Measurements from ENCODE around the gene SCFD2.
"Not testable (repeated sequence)": the region's sequence is repeated elsewhere in the genome, so short reads cannot be mapped to it uniquely, and the experiment has no call there.

Gene SCFD2

DNA sequence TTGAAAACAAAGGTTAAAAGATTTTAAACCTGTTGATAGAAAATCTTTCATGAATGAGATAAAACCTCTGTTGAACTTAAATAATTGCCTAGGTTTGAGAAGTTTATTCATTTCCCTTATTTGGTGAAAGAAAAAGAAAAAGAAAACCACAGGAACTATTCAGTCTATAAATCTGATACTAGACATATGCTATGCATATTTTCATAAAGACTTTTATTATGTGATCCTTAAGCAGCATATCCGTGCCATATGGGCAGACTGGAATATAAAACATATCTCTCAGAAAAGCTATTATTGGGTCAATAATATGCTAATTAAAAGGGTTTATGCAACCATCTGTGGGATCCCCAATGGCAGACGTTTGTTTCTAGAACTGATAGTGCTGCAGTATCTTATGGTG is 325.0 kb downstream of the SCFD2 start:
- DNase-seq, result no peak

- DNase-seq, result no peak
These were observed 325.4 kb downstream of the SCFD2 start for GRCh38 chr4:53040459-53040815.

DNA sequence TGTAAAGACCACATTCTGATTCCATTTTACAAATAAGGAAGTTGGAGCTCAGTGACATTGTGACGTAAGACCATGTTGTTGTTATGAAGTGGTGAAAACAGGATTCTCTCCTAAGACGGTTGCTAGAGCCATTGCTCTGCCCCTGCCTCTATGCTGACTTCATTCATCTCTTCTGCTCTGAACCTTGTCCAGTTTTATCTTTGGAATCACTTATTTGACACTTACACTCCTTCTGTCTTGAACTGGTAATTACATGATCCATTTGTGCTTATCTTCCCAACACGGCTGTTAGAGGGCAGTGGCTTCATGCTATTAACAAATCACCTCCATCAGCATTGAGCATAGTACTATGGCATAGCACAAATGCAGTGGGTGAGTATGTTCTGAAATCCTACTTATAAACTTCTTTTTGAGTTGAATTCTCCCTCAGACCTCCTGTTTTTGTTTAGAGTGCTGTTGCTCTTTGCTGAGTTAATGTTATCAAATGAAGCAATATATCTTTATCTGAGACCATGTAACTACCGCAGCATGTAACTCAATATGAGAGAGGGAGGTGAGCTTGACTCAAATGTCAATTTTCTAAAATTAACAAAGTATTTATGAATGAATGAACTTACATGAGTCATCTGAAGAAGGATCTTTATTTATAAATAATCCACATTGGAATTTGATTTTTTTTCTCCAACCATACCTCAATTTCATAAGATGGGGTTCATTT is 326.0 kb downstream of the SCFD2 start:
- no peak for DNase-seq

- no peak for DNase-seq
These were observed 328.0 kb downstream of the SCFD2 start for GRCh38 chr4:53037892-53038291.

GRCh38 chr4:53032908-53033307 is 333.0 kb downstream of the SCFD2 start:
- not testable (repeated sequence) for DNase-seq

DNA sequence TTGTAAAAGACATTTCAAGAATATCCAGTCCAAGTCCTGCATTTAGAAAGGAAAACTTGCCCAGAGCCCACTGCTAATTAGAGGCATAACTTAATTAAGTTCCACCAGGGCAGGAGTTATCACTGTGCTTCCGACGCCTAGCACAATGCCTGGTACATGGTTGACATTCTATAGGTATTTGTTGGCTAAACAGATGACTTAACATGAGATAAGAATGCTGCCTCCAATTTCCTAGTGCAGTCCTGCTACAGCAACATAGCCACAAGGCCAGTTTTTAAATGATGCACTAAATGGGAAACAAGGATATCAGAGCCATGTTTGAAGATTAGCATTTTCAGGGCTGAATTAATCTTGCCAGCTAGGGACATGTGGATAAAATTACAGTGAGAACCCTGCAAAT is 339.6 kb downstream of the SCFD2 start:
- no peak for DNase-seq

DNA sequence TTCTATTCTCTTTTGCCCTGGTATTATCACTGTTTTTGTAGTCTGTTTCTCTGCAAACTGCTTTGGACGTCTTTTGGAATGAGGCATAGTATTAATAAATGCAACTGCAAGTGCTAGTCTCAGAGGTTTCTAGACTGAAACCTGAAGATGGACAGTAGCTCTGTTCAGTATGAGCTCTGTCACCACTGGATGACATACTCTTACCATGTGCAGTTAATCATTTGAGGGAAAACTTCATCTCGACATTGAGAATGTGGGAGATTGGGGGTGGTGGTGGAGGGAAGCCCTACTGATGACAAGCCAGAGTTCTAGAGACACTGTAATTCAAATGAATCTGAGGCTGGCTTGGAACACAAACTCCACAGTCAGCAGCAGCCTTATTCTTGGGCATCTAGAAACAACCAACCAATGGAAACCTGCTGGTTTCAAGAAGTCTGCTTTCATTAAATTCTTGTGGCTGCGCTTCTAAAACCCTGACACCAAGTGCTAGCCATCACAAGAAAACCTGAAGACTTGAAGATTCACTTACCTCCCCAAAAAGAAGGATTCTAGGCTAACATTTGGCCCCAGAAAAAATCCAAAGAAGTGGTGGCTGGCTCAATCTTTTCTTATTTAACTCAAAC is 342.1 kb downstream of the SCFD2 start:
- no peak for DNase-seq

DNA sequence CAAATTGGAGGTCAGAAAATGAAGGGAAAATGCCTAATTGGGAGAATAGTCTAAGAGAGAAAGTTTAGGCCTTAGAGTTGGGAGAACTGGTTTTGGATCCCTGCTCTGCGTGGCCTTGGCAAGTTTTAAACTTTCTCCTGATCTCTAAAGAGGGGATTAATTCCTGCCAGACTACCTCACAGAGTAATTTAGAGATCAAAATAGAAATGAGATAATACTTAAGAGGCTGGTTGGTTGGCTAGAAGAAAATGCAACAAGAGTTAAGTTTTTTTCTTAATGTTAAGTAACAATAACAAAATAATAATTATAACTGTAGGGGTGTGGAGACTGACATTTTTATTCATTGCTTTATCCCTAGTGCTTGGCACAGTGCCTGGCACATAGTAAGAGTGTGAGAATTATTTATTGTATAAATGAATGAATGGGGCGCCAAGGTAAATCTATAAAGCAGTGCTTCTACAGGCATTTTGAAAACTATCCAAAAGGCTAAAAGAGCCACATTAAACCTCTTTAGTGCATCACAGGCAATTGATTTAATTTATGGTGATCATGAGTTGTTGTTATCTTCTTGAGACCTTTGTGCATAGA is 343.3 kb downstream of the SCFD2 start:
- no peak for DNase-seq

DNA sequence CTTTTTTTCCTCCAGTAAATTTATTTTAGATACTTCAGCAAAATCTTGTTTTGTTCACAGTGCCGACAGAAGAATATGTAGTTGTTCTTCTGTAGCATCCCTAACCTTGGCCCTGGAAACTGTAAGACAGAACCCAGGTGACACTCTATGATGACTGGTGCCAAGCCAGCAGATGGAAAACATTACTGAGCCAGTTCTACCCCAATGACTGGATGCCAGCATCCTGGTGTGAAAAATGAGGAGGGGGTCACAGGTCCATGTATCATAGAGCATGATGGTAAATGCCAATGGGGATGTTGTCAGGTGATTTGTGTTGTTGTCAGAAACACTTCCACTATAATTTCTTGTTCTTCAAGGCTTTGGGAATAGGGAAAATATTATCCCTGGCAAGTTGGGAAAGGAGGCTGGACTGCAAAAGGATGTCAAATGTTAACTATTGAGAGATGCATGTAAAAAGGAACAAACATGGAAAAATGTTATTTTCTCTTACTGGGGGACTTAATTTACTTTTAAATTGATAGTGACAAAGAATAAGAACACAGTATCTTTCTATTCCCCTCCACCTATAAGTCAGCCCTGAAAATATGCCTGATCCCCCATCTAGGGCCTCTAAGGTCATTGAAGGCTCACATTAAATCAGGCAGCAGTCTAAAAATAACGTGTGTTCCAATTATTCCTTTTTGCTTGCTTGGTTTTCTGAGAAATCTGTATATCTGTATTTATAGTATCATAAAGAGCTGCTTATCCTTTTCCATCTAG is 343.9 kb downstream of the SCFD2 start:
- DNase-seq, result no peak

DNA sequence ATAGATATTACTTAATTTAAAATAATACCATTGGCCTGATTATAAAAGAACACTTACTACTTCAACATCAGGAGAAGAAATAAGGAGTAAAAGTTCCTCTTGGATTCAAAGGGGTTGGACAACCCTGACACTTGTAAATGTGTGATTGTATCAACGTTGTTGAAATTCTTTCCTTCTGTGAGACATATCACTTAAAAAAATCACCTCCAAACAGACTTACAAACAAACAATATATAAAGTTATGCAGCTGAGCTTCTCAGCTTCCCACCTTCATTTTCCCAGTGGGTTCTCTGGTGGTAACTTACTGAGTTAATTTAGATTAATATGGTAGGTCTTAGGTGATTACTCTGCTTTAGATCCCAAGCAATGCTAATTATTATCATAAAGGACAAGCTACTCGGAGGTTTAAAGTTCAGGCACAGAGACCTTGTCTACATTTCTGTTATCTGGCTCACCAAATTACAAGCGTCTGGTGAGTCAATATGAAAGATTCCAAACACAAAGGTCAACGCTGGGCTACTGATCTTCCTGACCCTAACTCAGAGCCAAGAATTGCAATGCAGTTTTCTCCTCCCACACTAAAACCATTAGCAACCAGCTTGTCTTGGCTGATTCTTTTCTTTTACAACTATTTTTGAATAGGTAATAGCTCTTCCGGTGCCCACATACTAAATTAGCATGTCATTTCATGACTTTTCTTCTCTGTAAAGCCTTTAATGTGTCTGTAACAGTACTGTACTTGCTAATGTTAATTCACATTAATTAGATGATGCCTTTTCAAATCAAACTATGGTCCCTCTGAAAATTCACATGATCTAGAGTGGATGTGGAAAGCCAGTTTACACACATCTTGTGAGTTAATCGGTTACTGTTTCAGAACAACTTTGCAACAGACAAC is 346.1 kb downstream of the SCFD2 start:
- no peak for DNase-seq

GRCh38 chr4:53018471-53018870 is 347.4 kb downstream of the SCFD2 start:
- DNase-seq, result no peak

GRCh38 chr4:53016099-53016820 is 349.6 kb downstream of the SCFD2 start:
- DNase-seq, result no peak

GRCh38 chr4:53015681-53016080 is 350.2 kb downstream of the SCFD2 start:
- DNase-seq, result no peak

DNA sequence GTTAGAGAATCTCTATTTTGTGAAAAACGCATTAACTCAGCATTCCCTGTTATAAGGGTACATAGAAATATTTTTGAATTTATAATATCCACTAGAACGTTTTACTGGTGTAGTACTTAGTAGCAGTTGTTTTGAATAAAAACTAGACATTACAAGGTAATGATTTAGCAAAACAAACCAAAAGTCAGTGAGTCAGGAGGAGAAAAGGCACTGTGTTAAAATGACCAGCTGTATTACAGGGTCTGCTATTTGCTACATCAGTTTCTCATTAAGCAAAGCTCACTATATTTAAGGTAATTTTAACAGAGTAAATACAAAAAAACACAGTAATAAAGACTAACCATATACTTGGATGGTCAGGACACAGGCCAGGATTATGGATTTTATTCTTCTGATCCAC is 351.0 kb downstream of the SCFD2 start:
- DNase-seq, result no peak

DNA sequence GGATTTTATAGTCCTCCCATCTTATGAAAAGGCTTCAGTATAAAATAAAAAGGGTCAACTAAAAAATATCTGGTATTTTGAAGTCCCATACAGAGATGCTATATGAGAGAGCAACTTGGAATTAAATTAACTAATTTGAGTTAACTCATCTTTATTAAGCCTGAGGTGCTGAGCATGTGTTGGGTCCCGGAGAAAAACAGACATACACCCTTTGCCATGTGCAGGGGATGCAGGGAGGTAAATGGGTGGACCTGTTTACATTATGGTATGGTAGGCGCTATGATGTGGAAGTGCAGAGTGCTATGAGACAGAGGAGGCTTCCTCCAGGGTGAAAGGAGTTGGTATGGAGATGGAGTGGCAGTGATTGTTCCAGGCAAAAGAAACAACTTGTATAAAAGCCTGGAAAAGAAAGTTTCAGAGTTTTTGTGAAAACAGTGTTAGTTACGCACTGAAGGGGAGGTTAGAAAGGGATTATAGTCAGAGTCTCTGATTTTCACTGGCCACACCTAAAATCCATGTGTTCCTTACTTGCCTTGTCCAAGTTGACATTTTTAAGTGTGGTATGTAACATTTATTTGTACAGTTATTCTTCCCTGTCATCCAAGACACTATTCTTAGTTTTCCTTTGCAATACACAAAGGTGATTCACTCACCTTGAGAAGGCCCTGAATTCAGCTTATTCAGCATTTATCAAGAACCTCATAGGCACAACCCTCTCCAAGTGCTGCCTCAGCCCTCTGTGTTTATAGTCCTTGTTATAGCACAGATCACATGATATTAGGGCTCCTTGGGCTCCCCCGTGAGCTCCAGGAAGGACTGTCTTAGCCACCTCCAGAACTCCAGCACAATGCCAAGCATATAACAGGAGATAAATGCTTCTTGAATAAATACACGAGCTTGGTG is 351.7 kb downstream of the SCFD2 start:
- no peak for DNase-seq

DNA sequence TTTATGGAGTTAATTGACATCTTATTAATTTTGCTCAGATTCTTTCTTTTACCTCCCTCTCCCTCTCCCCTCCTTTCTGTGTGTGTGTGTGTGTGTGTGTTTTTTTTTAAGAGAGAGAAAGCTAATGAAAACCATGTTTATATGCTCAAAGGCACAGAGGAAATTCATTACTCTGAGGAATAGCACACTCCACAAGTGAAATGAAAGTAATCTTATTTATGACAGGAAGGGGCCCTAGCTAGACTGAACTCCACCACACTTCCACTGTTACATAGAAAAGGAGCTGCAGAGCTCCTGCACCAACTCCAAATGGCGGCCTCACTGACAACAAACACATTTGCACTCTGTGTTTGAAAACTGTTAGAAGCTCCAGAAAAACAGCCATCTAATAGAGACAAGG is 353.1 kb downstream of the SCFD2 start:
- DNase-seq, result peak; percentile 6

DNA sequence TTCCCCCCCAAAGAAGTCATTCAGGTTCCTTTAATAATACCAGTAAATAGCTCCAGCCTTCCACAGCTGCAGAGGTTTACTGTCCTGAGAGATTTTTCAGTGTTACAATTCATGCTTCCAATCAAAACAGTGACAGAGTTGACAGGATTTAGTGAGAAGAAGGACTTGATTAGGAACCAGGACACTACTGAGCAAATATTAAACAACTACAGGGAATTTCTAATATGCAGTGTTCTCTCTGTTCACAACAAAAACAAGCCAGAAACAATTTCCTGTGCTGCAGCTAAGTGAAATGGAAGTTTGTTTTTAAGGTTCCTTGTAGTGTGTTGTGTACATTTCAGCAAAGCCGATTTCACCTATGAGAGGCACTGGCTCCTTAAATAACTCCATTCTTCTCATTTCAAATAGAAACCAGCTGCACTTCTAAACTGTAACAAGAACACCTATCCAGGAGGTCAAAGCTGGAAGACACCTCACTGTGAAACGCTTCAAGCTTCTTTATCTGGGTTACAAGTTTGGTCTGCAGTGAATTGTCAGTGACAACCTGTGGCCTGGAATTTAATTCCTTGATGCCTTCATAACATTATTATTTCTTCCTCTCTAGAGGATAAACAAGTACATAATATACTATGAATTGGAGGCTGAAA is 354.5 kb downstream of the SCFD2 start:
- no peak for DNase-seq

- no peak for DNase-seq
These were observed 355.5 kb downstream of the SCFD2 start for GRCh38 chr4:53010318-53010717.

- no peak for DNase-seq
These were observed 356.0 kb downstream of the SCFD2 start for GRCh38 chr4:53009824-53010223.

DNA sequence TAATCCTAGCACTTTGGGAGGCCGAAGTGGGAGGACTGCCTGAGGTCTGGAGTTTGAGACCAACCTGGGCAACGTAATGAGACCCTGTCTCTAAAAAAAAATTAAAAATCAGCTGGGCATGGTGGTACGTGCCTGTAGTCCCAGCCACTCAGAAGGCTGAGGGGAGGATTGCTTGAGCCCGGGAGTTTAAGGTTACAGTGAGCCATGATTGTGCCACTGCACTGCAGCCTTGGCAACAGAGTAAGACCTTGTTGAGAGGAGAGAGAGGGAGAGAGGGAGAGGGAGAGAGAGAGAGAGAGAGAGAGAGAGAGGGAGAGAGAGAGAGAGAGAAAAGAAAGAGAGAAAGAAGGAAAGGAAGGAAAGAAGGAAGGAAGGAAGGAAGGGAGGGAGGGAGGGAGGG is 358.8 kb downstream of the SCFD2 start:
- DNase-seq, result no peak
